Renal cortical epithelial cell (primary cell): ENCODE data around the gene RELN. TPM values are rescaled to one million over a fixed set of nuclear protein-coding genes. Genes with fewer than 3 reads are reported as not detected.

Source experiments
- DNase-seq: peaks from one replicate; pipeline ENCODE4 v3.0.0-alpha.2; 2011; ENCODE audit warnings: low read depth
- total RNA-seq: library from RNA; depleted of rRNA; stranded (reverse); fragments of >200 nt; gene quantifications from 2 replicates; pipeline ENCODE4 v1.2.3, GENCODE V29; 2014

The RELN gene
- total RNA-seq, 1 donor from 2014 or later = 4.8 TPM

DNA sequence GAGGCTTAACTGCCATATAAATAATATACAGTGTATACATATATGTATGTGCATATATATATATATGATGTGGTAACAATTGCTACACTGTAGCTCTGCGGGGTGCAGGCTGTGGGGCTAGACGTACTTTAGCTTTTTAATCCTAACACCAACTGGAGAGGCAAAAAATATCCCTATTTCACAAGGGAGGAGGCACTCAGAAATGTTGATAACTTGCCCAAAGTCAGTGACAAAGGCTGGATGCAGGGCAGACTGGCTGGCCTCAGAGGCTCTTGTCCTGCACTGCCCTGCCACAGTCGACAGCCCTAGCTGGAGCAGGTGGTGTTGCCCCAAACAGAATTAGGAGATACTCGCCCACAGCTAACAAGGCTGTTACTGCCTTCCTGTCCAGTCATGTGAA is 1.5 kb upstream of the RELN start:
- DNase-seq = no peak

- peak; percentile 24 for DNase-seq
These were observed 618 bp upstream of the RELN start for GRCh38 chr7:103989785-103990767.

DNA sequence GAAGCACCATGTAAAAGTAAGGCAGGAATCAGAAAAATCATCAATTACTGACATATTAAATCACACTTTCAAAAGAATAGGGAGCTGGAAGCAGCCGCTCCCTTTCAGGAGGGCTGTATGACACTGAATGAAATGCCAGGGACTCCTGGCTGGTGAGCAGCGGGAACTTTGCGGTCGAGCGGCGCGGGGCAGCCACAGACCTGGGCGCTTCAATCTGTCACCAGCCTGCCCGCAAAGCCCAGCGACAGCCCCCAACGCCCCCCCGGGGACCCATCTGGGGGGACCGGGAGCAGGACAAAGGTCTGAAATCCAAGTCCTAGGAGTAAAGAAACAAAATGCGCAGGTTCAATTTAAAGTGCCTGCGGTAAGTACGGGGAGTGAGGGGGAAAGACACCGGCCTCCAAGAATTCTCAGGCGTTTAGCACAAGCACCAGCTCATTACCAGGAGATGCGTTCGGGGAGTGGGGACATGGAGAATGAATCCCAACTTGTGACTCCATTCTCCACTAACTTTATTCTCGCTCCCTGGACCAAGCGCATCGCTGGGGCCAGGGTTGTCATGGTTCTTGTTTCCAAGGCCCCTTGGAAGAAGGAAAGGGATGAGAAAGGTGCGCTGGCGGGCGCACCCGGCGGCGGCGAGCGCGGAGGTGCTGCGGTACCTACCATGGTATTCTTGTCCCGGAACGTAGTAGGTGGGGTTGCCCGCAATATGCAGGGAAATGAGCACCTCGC is 824 bp downstream of the RELN start:
- no peak for DNase-seq

- DNase-seq = no peak
These were observed 2.0 kb downstream of the RELN start for GRCh38 chr7:103987451-103987850.

DNA sequence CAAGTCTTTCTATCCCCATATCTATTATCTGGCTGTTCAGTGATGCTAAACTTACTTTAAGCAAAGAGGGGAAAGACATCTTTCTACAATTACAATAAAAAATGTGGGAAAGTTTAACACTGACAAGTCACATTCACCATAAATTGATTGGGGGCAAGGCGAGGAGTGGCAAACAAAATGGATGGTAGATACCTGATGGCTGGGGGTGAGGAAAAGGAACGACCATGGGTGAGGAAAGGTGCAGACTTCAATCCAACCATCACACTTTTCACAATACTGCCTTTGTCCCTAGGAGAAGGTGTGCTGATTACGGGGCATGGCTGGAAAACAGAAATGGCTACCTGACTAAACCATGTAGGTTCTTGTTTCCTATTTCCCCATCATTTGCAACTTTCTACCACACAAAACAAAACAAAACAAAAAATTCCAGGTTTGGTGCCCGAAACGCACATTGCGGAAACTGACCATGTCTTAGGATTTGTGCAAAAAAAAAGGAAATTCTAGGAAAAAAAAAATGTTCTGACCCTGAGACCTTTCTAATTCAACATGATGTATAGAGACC is 3.8 kb downstream of the RELN start:
- DNase-seq = no peak

DNA sequence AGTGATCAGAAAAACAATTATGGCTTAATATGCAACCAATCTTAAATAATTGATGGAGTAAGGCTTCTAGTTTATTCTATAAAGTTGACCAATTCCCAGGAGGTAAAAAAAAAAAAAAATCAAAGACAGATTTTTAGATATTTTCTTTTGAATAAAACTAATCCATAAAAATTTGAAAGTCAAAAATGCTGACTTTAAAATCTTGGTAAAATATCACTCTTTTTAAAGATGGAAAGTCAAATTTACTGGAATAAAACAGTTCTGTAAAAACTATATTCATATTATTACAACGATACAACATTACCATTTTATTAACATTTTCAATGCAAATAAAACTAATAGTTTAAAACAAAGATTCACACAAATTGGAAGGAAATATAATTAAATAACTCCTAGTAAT is 5.4 kb downstream of the RELN start:
- DNase-seq = no peak

DNA sequence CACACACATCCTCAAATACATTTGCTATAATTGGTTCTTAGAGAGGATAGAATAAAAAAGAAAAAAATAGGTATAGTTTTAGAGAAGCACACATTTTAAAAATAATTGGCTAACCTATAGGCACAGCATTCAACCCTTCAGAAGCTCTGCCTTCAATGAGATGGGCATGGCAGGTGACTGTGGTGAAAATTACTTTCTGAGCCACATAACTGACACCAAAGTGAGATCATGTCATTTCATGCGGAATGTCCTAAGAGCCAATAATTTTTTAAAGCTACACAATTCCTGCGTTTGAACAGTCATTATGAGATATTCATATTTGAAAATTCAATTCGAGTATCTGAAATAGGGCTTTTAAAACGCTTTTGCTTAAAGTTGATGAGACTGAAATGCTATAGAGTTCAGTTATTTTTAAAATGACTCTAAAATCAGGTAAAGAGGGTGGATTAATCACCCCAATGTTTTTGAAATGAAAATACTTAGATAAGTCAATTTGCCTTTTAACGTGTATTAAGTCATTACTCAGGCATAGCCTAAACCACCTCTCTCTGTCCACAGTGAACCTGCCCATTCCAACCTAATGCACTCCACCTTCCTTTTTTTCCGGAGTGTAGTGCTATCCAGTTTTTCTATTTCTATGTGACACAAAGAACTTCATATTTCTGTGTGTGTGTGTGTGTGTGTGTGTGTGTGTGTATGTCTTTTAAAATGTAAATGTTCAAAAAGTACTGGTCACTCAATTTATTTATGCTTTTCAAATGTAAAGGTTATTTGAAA is 6.1 kb downstream of the RELN start:
- no peak for DNase-seq

- no peak for DNase-seq
These were observed 8.4 kb downstream of the RELN start for GRCh38 chr7:103981003-103981423.

GRCh38 chr7:103972779-103973434 is 16.6 kb downstream of the RELN start:
- DNase-seq = no peak

DNA sequence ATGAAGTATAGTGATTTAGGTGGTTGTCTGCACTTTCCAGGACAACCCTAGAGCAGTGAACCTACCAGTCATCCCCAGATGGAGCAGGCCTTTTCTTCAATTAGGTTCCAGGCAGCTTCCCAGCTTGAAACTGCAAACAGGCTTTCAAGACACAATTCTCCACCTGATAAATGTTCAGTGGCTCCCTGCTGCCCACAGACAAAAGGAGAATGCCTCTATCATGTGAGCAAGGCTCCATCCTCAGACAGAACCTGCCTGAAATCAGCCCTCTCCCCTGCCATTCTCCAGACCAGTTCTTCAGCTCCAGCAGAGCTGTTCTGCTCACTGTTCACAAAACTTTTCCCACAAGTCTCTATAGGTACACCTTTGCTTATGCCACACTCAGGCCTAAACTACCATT is 22.1 kb downstream of the RELN start:
- DNase-seq = no peak

DNA sequence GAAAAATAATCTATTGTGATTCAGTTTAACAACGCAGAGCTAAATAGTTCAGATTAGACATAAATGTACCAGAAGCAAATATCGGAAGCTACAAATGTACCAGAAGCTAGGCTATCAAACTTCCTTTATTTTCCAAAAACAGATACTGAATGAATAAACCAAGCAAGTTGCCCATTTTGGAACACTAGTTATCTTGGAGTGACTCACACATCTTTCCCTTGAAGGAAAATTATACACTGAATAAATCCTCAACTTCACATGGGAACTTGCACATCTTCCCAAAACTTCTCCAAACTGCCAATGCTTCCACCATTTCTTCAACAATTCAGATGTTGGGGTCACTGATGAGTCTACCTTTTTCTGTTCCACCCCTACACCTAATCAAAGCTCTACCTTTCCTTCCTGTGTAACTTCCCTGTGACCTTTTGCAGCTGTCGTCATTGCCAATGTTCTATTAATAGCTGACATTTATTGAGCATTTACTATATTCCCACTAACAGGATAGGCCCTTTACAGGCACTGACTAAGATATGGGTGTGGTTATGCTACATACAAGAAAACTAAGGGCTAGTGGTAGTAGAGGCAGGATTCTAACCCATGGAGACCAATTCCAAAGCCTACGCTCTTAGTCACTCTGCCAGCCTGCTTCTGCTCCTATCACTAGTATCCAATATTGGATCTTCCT is 22.7 kb downstream of the RELN start:
- no peak for DNase-seq

DNA sequence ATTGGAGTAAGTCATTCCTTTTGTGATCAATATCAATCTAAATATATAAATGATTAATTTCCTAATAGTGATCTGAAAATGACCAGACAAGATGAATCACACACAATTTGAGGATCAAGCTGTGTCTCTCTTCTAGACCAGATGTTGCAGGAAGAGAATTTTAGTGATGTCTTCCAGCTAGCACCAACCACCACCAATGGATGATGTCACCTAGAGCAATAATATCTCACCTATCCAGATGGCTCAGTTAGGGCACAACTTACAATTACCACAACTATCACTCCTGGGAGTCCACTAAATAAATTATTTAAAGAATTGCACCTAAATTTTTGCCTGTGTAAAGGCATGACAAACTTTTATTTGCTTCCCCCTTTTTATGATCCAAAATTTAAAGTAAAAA is 25.2 kb downstream of the RELN start:
- no peak for DNase-seq

GRCh38 chr7:103962070-103962469 is 27.4 kb downstream of the RELN start:
- peak; percentile 34 for DNase-seq

DNA sequence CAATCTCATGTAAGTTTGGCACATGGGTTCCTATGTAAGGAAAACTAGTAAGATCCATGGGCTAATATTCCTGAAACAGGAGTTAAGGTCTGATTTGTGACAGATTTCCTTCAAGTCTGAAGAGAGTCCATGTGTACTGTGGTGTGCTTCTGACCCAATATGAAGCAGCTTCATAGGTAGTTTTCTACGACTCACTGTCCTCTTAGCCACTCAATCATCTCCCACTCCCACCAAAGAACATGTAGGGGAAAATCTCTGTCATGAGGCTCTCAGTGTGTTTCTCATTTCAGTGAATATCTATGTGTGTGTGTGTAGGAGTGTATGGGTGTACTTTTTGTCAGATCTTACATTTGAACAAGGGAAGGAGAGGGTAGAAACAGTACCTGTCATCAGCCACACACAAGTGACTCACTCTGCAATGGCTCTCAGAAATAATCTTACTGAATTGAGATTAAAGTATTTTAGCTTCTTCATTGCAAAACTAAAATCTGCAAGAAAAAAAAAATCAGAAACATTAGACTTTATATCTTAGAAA is 31.1 kb downstream of the RELN start:
- no peak for DNase-seq

- no peak for DNase-seq
These were observed 33.5 kb downstream of the RELN start for GRCh38 chr7:103955985-103956384.

- no peak for DNase-seq
These were observed 37.0 kb downstream of the RELN start for GRCh38 chr7:103952408-103952807.

DNA sequence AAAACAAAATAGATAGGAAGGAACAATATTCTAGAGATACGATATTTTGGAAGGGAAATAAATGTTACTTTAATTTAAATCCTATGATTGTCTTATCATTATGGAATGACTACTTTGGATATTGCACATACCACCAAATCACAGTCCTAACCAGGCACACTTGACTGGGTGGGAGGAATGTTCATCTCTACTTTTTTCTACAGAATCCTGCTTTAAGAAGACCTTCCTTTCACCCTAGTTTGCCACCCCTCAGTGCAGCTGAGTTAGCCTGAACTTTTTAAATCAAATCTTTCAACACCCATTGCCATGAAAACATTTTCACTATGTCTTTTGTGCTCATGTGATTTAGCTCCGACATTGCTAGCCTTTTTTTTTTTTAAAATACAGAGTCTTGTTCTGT is 38.1 kb downstream of the RELN start:
- peak; percentile 78 for DNase-seq

GRCh38 chr7:103949374-103949773 is 40.1 kb downstream of the RELN start:
- no peak for DNase-seq

GRCh38 chr7:103947026-103947655 is 42.3 kb downstream of the RELN start:
- peak; percentile 10 for DNase-seq
